Measurements from ENCODE around the gene ACKR2.

ACKR2 gene

GRCh38 chr3:42880601-42881451 is 71.6 kb downstream of the ACKR2 start:
- no peak overlapping the region for H3K27ac ChIP-seq
- DNase-seq (ENCODE audit: low read depth, low spot score), result no peak

DNA sequence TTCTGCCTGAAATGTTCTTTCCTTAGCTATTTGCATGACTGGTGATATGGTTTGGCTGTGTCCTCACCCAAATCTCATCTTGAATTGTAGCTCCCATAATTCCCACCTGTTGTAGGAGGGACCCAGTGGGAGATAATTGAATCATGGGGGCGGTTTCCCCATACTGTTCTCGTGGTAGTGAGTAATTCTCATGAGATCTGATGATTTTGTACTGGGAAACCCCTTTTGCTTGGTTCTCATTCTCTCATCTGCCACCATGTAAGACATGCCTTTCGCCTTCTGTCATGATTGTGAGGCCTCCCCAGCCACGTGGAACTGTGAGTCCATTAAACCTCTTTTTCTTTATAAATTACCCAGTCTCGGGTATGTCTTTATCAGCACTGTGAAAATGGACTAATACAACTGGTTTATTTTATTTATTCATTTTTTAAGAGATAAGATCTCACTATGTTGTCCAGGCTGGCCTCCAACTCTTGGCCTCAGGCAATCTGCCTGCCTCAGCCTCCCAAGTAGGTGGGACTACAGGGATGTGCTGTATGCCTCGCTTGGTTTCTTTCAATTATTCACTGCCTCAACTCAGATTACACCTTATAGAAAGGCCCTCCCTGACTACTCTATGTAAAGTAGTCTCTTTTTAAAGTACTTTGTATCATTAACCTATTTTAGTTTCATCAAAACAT is 74.1 kb downstream of the ACKR2 start:
- H3K27ac ChIP-seq, result peak overlapping the region; percentile 28
- peak; percentile 33 for DNase-seq (ENCODE audit: low read depth, low spot score)

- peak; percentile 33 for DNase-seq (ENCODE audit: low read depth, low spot score)
- H3K27ac ChIP-seq, result peak overlapping the region; percentile 28
Observed at GRCh38 chr3:42884324-42884723, 75.1 kb downstream of the ACKR2 start.

GRCh38 chr3:42886294-42886822 is 77.1 kb downstream of the ACKR2 start:
- H3K27ac ChIP-seq, result no peak overlapping the region
- no peak for DNase-seq (ENCODE audit: low read depth, low spot score)

DNA sequence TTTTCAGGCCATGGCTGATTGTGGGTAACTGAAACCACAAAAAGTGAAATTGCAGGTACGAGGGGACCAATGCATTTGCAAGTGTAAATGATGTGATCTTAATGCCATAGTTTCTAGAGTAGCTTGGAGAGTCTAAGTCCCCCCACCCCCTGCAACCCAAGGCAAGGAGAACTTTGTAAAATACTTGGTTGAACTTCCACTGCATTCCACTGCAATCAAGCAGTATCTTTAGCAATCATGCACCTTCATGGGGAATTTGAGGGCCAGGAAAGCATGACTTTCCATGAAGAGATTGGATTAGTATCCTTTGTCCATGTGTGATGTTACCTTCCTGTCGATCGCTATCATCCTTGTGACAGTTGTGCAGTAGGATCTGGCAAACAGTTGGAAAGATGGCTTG is 77.8 kb downstream of the ACKR2 start:
- no peak overlapping the region for H3K27ac ChIP-seq
- DNase-seq (ENCODE audit: low read depth, low spot score), result no peak

DNA sequence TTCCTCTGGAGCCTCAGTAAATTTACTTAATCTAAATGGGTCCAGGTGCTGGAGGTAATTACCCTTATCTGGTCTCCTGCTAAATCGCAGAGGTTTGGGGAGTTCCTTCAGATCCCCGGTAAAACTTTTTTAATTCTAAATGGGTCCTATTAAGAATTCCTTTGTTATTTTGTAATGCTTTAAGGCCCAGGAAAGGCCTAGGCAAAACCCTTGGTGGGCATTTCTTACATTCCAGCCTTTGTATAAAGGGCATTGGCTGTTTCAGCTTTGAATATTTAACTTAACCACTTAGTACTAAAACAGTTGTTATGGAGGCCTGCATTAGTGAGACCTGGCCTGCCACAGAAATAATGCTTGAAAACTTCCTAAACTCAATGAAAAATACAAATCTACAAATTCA is 81.8 kb downstream of the ACKR2 start:
- no peak overlapping the region for H3K27ac ChIP-seq
- no peak for DNase-seq (ENCODE audit: low read depth, low spot score)

- H3K27ac ChIP-seq, result no peak overlapping the region
- no peak for DNase-seq (ENCODE audit: low read depth, low spot score)
Observed at GRCh38 chr3:42892169-42892568, 82.9 kb downstream of the ACKR2 start.

GRCh38 chr3:42892807-42893206 is 83.6 kb downstream of the ACKR2 start:
- H3K27ac ChIP-seq, result no peak overlapping the region
- no peak for DNase-seq (ENCODE audit: low read depth, low spot score)

DNA sequence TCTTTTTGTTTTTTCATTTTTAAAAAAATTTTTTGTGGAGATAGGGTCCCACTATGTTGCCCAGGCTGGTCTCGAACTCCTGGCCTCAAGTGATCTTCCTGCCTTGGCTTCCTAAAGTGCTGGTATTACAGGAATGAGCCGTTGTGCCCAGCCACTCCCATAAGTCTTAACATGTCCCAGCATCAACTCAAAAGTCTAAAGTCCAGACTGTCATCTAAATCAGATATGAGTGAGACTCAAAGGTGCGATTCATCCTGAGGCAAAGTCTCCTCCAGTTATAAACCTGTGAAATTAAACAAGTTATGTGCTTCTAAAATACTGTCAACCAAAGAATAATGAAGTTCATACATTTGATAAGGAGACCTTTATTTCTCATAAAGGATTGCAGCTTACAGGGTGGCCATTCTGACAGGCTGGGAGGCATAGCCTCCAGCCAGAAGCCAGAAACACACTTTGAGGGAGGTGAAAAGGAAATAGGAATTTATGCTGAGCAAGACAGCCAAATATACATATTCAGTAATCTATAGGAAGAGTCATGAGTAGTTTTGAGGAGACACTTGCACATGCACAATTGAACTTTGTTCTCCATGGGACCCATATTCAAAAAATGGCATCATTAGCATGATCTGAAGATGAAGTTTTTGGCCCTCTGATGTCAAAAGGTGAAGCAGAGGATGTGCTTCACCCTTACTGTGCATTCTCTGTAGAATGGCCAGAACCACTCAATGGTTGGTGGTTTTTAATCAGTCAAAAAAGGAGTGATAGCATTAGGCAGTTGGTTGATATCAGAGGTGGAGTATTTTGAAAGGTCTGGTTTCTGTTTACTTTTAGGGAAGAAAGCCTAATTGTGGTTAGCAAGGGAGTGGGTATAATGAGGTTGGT is 85.7 kb downstream of the ACKR2 start:
- no peak overlapping the region for H3K27ac ChIP-seq
- DNase-seq (ENCODE audit: low read depth, low spot score), result no peak

- no peak overlapping the region for H3K27ac ChIP-seq
- no peak for DNase-seq (ENCODE audit: low read depth, low spot score)
Observed at GRCh38 chr3:42895580-42895868, 86.3 kb downstream of the ACKR2 start.

DNA sequence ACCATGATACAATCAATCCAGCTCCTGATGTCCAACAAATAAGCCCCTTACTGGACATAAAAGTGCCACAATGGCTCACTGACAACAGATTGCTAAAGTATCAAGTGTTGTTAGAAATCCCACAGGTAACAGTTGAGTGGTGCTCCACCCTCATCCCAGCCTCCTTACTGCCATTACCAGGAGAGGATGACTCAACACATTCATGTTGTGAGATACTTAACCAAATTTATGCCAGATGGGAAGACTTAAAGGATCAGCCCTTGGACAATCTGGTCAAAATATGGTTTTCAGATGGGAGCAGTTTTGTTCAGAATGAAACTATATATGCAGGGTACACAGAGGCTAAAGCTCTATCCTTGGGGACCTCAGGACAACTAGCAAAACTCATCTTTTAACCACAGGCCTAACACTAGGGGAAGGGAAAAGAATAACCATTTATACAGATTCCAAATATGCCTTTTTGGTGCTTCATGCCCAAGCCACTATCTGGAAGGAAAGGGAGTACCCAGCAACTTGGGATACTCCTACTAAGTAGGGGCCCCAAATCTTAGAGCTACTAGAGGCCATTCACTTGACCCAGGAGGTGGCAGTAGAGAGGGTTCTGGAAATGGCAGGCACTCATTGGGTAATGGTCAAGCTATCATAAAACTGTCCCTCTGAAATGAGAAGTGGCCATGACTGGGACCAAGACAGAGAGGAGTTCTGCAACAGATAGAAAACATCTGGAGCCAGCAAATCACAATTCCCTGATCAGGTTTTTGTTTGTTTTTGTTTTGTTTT is 89.8 kb downstream of the ACKR2 start:
- peak overlapping the region; percentile 78 for H3K27ac ChIP-seq
- DNase-seq (ENCODE audit: low read depth, low spot score), result no peak

- H3K27ac ChIP-seq, result peak overlapping the region; percentile 78
- DNase-seq (ENCODE audit: low read depth, low spot score), result peak; percentile 74
Observed at GRCh38 chr3:42900226-42901072, 91.2 kb downstream of the ACKR2 start.

- H3K27ac ChIP-seq, result peak overlapping the region; percentile 78
- DNase-seq (ENCODE audit: low read depth, low spot score), result peak; percentile 59
Observed at GRCh38 chr3:42901073-42901415, 91.8 kb downstream of the ACKR2 start.

- H3K27ac ChIP-seq, result peak overlapping the region; percentile 78
- no peak for DNase-seq (ENCODE audit: low read depth, low spot score)
Observed at GRCh38 chr3:42902257-42902656, 93.0 kb downstream of the ACKR2 start.

GRCh38 chr3:42904076-42904475 is 94.8 kb downstream of the ACKR2 start:
- DNase-seq (ENCODE audit: low read depth, low spot score), result no peak
- no peak overlapping the region for H3K27ac ChIP-seq

- no peak overlapping the region for H3K27ac ChIP-seq
- no peak for DNase-seq (ENCODE audit: low read depth, low spot score)
Observed at GRCh38 chr3:42905740-42906069, 96.5 kb downstream of the ACKR2 start.

DNA sequence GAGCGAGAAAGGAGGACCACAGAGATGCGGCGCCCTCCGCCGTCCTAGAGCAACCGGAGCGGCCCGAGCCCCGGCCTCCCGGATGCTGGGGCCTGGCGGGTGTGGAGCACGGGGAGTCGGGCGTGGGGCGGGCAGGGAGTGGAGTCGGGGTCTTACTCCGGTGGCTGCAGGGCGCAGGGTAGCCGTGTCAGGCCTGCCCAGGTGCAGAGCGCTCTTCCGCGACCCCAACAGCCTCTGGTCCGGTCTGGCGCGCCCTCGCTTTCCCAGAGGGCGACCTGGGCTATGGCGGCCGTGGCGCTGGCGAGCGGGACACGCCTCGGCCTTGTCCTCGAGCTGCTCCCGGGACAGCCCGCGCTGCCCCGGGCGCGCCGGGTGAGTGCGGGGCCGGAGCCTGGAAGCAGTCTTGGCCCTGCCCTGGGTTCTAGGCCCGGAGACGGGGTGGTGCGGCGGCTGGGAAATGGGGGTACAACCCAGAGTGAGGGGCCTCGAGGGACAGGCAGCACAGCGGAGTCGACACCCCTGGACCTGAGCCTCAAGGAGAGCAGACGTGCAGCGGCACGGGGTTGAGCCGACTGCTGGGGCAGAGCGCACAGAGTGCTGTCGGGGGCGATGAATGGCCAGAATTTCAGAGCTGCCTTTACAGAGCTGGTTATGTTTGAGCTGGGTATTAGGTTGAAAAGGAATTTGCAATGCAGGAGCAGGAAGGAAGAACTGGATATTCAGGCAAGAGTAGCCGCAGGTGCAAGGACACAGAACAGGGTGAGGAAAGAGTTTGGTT is 97.0 kb downstream of the ACKR2 start, which contains the start of gene ZNF662:
ZNF662 (plus strand) TSS at position 73 of the 778 bp plus-strand sequence. CDS start 1,973 bp downstream, outside the sequence.
- no peak within 1 kb of the TSS for H3K27ac ChIP-seq
- DNase-seq (ENCODE audit: low read depth, low spot score), result no peak

DNA sequence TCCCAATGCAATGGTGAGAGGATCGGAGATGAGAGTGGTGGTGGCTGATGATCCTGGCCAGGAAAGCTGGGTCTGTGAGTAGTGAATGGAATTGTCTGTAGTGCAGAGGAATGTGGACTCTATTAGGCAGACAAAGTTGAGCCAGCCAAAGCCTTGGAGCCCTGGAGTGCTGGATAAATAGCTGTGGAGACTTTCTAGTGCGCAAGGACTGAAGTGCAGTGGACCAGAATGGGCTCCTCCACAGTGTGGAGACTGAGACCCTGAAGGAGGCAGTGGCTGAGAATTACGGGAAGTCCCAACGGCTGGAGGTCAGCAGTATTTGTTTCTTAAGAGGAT is 97.6 kb downstream of the ACKR2 start:
- no peak for DNase-seq (ENCODE audit: low read depth, low spot score)
- H3K27ac ChIP-seq, result no peak overlapping the region

DNA sequence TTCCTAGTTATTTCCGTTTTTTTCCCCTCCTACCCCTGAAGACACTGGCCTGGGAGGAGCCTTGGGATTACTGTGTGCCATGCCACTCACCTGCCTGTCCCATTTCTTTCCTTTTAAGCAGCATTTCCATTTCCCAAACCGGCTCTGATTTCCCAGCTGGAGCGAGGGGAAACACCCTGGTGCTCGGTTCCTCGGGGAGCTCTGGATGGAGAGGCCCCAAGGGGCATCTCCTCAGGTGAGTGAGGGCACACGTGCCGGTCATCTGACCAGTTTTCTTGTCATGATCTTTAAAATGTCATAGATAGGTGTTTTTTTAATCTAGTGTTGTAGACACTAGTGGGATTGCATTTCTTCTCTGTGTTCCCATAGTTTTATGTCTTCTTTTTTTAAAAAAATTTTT is 99.4 kb downstream of the ACKR2 start:
- no peak for DNase-seq (ENCODE audit: low read depth, low spot score)

More for the DNA sequence above, 99.4 kb downstream of the ACKR2 start:
- no peak overlapping the region for H3K27ac ChIP-seq
